GM21423 (cell line): ENCODE measurements around the gene CETP.

Experiments
- ATAC-seq: cut with Tn5 transposase; IDR thresholded peaks from one replicate; pipeline ENCODE4 v1.9.1; 2021; ENCODE audit warnings: mild to moderate bottlenecking, moderate library complexity; ENCODE audit not compliant: unreplicated experiment

The CETP gene

DNA sequence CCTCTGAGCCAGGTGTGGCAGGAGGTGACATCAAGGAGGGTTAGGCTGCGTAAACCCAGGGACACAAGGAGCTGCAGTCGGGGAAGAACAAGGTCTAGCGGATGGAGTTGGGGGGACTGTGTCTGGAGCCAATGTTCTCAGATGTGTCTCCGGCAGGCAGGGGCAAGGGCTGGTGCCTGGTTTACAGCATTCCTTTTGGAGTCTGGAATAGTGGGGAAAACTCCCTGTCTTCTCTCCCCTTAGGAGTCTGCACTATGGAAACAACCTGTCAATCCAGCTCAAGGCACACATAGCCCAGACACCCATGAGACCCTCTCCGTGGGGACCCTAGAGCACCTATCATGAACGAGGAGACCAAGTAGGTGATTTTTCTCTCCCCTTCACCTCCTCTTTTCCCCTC lies 55.1 kb downstream of the CETP start:
- no peak for ATAC-seq

DNA sequence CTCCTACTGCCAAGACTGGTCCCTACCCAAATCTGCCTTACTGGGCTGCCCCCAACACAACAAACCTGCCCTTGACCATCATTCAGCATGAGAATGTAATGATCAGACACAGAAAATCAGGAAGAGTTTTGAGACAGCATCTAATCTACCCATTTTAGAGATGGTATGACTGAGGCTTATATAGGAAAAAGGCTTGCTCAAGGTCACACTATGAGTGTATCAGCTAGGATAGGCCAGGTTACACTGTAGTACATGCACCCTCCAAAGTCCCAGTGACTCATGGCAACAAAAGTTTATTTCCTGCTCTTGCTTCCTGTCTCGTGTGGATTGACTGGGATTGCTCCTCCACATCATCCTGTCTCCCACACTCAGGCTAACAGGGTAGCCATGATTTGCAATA lies 55.5 kb downstream of the CETP start:
- ATAC-seq, result no peak

DNA sequence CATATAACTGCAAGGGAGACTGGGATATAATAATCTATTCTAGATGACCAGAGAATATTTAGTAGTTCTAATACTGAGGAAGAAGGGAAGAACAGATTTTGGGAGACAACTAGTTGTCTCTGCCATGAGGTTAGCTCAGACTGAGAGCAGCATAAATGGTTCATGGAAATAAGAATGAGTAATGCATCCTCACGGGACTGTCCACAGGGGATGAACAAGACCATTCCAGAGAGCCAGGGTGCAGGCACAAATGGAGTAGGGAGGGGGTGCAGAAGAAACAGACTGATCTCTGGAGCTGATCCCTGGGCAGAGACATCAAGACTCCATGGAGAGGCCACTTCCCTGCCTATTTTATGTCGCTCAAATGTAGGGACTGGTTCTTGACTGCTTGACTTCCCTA lies 58.0 kb downstream of the CETP start:
- no peak for ATAC-seq

DNA sequence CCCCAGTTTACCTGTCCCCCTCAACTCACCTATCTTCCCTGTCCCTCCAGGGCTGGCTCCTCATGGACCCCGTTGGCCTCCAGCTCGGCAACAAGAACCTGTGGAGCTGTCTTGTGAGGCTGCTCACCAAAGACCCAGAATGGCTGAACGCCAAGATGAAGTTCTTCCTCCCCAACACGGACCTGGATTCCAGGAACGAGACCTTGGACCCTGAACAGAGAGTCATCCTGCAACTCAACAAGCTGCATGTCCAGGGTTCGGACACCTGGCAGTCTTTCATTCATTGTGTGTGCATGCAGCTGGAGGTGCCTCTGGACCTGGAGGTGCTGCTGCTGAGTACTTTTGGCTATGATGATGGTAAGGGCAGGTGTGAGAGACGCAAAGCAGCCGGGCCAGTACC lies 58.9 kb downstream of the CETP start:
- no peak for ATAC-seq

DNA sequence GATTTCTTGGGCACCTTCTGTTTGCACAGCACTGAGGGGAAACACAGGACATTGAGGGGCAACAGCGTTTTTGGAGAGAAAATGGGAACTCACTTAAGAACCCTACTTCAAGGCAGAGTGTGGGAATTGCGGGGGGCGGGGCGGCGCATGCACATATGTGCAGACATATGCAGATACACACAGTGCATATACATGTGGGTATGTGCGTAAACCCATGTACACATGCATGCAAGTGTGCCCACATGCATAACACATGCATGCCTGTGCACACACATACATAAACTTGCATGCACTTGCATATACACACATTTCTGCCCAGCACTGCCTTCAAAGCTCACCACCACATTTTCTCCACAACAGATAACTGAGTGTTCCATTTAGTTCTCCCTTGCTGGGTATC lies 60.0 kb downstream of the CETP start:
- no peak for ATAC-seq

DNA sequence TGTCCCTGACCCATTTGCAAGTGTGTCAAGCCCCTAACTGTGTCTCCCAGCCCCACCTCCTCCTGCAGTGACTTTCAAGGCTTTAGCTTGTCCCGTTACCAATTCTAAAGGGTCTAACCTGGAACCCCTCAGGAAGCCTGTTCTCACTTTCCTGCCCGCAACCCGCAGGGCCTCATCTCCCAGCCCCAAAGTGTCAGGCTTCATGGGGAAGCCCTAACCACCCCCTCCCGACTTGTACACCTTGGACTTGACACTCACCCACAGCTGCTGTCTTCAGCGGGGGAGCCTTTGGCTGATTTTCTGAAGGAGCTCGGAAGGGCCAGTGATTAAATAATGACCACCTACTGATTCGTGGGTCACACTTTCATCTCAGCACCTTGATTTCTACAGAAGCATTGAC lies 60.7 kb downstream of the CETP start:
- no peak for ATAC-seq

DNA sequence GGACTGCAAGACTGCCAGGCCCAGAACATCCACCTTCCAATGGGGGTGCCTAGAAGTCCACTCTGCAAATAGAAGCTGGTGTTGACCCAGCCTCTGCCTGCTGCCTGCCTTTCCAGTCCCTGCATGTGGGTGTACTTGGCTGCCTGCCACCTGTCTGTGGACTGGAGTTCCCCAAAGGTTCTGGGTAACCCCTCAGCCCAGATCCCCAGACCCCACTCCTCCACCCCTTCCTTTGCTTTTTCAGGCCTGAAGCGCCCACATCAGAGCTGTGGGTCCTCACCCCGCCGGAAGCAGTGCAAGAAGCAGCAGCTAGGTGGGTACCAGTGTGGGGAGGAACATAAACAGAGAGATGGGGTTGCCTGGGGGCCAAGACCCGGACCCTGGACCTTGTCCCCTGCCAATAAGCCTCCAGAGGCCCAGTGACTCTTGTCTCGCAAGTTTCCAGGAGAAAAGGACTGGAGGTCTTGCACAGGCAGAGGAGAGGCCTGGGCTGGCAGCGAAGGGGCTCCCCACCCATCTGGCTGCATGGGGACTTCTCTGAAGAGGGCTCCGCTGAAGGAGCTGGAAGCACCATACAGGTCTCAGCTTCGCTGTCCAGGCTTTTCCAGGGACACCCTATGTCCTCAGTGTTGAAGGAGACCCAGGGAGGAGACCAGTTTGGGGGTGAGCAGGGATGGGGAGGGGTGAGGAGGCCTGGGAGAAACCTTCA lies 61.9 kb downstream of the CETP start:
- ATAC-seq, result no peak

DNA sequence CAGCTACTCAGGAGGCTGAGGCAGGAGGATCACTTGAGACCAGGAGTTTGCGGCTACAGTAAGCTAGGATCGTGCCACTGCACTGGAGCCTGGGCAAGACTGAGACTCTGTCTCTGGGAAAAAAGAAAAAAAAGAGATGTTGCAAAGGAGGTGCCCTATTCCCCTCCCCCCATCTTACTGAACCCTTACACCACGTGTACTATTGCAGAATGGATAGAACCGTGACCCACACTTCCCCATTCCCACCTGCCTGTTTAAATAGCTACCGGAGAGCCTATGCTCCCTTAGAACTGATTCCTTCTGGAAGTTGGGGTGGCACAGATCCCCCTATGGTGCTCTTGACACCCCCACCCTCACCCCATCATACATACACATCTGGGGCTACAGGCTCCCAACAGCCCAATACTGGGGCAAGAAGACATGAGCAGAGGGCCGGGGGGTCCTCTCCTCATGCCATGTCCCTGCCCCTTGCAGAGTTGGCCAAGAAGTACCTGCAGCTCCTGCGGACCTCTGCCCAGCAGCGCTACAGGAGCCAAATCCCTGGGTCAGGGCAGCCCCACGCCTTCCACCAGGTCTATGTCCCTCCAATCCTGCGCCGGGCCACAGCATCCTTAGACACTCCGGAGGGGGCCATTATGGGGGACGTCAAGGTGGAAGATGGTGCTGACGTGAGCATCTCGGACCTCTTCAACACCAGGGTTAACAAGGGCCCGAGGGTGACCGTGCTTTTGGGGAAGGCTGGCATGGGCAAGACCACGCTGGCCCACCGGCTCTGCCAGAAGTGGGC lies 63.3 kb downstream of the CETP start:
- ATAC-seq, result no peak

DNA sequence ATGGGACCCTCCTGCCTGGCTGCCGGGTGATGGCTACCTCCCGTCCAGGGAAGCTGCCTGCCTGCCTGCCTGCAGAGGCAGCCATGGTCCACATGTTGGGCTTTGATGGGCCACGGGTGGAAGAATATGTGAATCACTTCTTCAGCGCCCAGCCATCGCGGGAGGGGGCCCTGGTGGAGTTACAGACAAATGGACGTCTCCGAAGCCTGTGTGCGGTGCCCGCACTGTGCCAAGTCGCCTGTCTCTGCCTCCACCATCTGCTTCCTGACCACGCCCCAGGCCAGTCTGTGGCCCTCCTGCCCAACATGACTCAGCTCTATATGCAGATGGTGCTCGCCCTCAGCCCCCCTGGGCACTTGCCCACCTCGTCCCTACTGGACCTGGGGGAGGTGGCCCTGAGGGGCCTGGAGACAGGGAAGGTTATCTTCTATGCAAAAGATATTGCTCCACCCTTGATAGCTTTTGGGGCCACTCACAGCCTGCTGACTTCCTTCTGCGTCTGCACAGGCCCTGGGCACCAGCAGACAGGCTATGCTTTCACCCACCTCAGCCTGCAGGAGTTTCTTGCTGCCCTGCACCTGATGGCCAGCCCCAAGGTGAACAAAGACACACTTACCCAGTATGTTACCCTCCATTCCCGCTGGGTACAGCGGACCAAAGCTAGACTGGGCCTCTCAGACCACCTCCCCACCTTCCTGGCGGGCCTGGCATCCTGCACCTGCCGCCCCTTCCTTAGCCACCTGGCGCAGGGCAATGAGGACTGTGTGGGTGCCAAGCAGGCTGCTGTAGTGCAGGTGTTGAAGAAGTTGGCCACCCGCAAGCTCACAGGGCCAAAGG lies 64.4 kb downstream of the CETP start:
- ATAC-seq, result no peak

DNA sequence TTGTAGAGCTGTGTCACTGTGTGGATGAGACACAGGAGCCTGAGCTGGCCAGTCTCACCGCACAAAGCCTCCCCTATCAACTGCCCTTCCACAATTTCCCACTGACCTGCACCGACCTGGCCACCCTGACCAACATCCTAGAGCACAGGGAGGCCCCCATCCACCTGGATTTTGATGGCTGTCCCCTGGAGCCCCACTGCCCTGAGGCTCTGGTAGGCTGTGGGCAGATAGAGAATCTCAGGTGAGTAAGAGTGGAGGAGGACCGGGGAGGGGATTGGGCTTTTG lies 65.0 kb downstream of the CETP start:
- no peak for ATAC-seq

DNA sequence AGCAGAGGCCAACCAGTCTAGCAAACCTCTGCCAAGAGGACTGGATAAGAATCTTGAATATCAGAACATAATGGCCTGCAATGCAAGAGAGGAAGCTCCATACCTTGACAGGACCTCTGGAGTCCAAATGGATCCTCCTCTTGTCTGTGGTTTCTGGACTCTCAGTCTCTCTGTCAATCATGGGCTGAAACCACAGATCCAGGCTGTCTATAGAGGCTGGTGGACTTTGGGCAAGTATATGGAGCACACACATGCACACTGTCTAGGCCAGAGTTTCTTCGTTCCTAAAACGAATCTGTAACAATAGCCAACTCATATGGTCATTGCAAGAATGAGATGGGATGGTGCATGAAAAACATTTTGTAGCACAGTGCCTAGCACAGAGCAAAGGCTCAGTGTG lies 65.3 kb downstream of the CETP start:
- no peak for ATAC-seq

DNA sequence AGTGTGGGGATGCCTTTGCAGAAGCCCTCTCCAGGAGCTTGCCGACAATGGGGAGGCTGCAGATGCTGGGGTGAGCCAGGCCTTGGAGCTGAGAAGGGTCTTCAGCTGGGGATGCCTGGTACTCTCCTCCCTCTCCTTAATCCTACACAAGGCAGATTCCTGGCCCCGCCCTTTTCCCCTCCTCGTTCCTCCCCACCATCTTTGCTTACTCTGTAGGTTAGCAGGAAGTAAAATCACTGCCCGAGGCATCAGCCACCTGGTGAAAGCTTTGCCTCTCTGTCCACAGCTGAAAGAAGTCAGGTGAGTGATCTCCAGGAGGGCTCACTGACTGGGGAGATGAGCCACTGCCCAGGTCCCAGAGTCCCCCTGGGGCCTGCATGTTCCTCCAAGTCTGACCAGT lies 66.3 kb downstream of the CETP start:
- ATAC-seq, result no peak

DNA sequence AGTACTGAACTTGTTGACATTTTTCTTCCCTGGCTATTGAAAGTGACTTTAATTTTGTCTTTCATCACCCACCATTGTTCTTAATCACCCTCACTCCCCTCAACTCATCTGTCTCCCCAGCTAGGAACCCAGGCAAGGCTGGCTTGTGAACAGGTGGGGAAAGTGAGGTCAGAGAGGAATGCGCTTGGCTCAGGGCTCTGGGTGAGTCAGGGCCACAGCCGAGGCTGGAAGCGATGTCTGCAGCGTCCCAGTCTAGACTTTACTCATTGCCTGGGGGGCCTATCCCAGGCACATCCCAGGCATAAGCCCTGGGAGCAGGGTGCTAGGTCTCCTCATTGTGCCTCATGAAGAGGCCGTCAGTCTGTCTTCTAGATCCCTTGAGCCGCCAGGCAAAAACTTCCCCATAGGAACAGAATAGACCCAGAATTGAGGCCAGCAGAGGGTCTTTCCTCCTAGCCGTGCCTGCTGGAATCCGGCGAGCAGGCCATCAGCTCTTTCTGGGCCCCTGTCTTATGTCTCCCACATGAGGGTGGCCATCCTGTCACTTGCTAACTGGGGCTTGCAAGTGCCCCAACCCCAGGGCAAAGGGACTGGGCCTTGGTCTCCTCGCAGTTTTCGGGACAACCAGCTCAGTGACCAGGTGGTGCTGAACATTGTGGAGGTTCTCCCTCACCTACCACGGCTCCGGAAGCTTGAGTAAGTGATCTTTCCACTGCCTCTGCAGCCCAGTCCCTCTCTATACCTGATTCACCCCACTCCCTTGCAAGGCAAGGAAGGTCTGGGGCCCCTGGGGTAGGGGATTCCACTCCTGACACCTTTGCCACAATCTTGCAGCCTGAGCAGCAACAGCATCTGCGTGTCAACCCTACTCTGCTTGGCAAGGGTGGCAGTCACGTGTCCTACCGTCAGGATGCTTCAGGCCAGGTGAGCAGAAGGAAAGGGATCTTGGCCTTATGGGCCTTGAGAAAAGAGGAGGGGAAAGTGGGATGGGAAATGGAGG lies 67.7 kb downstream of the CETP start:
- no peak for ATAC-seq

DNA sequence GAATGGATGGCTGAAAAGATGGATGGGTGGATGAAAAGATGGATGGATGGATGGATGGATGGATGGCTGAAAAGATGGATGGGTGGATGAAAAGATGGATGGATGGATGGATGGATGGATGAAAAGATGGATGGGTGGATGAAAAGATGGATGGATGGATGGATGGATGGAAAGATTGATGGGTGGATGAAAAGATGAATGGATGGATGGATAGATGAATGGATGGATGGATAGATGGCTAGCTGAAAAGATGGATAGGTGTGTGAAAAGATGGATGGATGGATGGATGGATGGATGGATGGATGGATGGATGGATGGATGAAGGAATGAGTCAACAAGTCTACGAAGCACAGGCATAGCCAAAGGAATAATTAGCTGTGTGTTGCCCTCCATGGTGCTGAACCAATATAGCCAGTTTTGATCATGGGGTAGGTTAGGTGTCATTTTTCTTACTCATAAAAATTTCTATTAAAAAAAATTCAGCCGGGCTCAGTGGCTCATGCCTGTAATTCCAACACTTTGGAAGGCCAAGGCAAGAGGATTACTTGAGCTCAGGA lies 68.7 kb downstream of the CETP start:
- ATAC-seq, result no peak

DNA sequence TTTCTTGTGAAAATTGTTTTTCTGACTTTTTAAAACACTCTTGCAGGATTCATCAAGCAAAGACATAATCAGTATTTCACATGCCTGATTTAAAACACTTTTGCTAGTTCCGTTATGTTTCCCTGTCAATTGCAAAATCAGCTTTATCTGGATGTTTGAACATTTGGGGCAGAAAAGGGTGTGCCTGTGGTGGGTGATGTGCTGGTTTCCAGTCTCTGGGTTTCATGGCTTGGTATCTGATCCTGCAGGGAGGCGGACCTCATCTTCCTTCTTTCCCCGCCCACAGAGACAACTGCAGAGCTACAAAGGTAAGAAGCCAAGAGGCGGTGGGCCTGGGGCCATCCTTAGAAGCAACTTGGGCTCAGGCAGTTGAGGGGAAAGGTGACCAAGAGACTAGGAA lies 69.4 kb downstream of the CETP start:
- no peak for ATAC-seq

DNA sequence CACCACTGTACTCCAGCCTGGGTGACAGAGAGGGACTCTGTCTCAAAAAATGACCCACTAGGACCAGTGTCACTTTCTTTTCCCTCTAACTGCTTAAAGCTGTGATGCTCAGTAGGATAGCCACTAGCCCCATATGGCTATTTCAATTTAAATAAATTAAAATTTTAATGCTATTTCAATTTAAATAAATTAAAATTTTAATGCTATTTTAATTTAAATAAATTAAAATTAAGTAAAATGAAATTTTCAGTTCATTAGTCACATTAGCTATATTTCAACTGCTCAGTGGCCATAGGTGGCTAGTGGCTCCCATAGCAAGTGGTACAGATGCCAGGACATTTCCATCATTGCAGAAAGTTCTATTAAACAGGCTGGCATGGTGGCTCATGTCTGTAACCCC lies 70.6 kb downstream of the CETP start:
- ATAC-seq, result no peak

DNA sequence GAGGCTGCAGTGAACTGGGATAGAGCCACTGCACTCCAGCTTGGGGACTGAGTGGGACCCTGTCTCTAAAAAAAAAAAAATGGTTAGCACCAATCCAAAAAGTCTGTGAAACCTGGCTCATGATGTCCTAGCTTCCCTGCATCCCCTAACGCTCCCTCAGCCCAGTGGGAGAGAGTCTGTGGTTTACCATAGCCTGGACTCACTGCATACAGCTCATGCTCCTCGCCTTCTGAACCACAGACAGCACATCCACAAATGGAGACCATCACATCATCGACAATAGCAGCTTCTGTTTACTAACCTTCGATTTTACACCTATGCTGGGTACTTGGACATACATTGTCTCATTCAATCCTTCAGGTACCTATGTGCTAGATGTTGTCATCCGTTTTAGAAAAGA lies 71.2 kb downstream of the CETP start:
- ATAC-seq, result no peak
